HCT116 (cell line): Measurements from ENCODE around the gene FSIP1. TPM values are rescaled to one million over a fixed set of nuclear protein-coding genes. Genes with fewer than 3 reads are reported as not detected.

Experiments
- ATAC-seq: fragments of 200-7000 bp; cut with Tn5 transposase; 2 replicates; pipeline ENCODE4 v1.9.1; 2020; ENCODE audit warnings: mild to moderate bottlenecking, moderate library complexity
- BruUV-seq: library from RNA; stranded (reverse); fragments of 400-500 nt; replicated peaks from 2 replicates; lab custom pipeline; 2021; lab: Mats Ljungman, UMichigan
- CTCF ChIA-PET: fragments of 300-600 bp; sonication (Branson Sonifier 250); formaldehyde crosslinking; loops from one replicate; lab custom pipeline; 2021; ENCODE audit warnings: antibody characterized with exemption; lab: Charles Lee
- POLR2A ChIA-PET: fragments of 300-600, 350-600 bp; sonication (Branson Sonifier 250); formaldehyde crosslinking; loops from one replicate; lab custom pipeline; 2021; ENCODE audit warnings: antibody characterized with exemption; lab: Charles Lee
- RAD21 ChIA-PET, 2 experiments: fragments of 300-600 bp; sonication (Branson Sonifier 250); formaldehyde crosslinking; loops; one replicate each; lab custom pipeline; 2023; ENCODE audit warnings: low total read pairs in 2 of 2; ENCODE audit not compliant: uncharacterized antibody in 2 of 2, unreplicated experiment in 2 of 2, low non-redundant PET in 1 of 2; lab: Charles Lee
- DNase-seq: peaks from one replicate; pipeline ENCODE4 v3.0.0-alpha.2; 2010; ENCODE audit warnings: low read depth, low spot score
- H2AFZ ChIP-seq: fragments of 200-600 bp; shearing (Covaris generic), sonication (generic); 2 replicates; pipeline ENCODE4 v1.6.1; 2017; ENCODE audit warnings: low read depth, mixed run types, mixed read lengths, antibody characterized with exemption, low read length; ENCODE audit not compliant: poor library complexity, severe bottlenecking
- H3K27ac ChIP-seq: 2 replicates; pipeline ENCODE4 v1.5.1; 2012; ENCODE audit warnings: low read depth, low read length
- H3K27me3 ChIP-seq: fragments of 200-600 bp; sonication (generic); 2 replicates; pipeline ENCODE4 v1.6.1; 2016; ENCODE audit warnings: mixed run types, low read length, mixed read lengths; ENCODE audit not compliant: insufficient read depth
- H3K36me3 ChIP-seq, 2 experiments: fragments of 200-500 bp in 1 of 2; fragments of 200-600 bp in 1 of 2; sonication (Bioruptor generic) in 1 of 2; sonication (generic) in 1 of 2; 2 replicates each; pipeline versions ENCODE4 v1.5.1 to v1.6.1; 2014 to 2016; ENCODE audit warnings: low read length in 2 of 2, inconsistent platforms in 1 of 2, mixed read lengths in 1 of 2, mixed run types in 1 of 2; ENCODE audit not compliant: insufficient read depth in 2 of 2, control insufficient read depth in 1 of 2
- H3K4me1 ChIP-seq, 2 experiments: fragments of 200-600 bp in 1 of 2; sonication (generic) in 1 of 2; 2 replicates each; pipeline versions ENCODE4 v1.5.1 to v1.6.1; 2012 to 2017; ENCODE audit warnings: low read length in 2 of 2, inconsistent platforms in 1 of 2, mild to moderate bottlenecking in 1 of 2, mixed read lengths in 1 of 2, mixed run types in 1 of 2, moderate library complexity in 1 of 2; ENCODE audit not compliant: insufficient read depth in 2 of 2, control insufficient read depth in 1 of 2
- H3K4me2 ChIP-seq: fragments of 200-600 bp; sonication (generic); 2 replicates; pipeline ENCODE4 v1.6.1; 2017; ENCODE audit warnings: mixed run types, low read length, mixed read lengths
- H3K4me3 ChIP-seq, 2 experiments: fragments of 200-600 bp in 1 of 2; sonication (generic) in 1 of 2; replicated peaks in 1 of 2; 2 replicates each; pipeline ENCODE4 v1.5.1; 2011 to 2016; ENCODE audit warnings: low read length in 2 of 2, control low read depth in 1 of 2, low read depth in 1 of 2, mild to moderate bottlenecking in 1 of 2, mixed read lengths in 1 of 2, mixed run types in 1 of 2
- H3K79me2 ChIP-seq: fragments of 200-600 bp; sonication (generic); 2 replicates; pipeline ENCODE4 v1.6.1; 2017; ENCODE audit warnings: mild to moderate bottlenecking, mixed run types, low read length, moderate library complexity, mixed read lengths; ENCODE audit not compliant: insufficient read depth
- H3K9ac ChIP-seq: fragments of 200-600 bp; sonication (generic); 2 replicates; pipeline ENCODE4 v1.6.1; 2016; ENCODE audit warnings: low read length, mixed read lengths
- H3K9me2 ChIP-seq: fragments of 200-600 bp; sonication (generic), shearing (Covaris generic); 2 replicates; pipeline ENCODE4 v1.6.1; 2017; ENCODE audit warnings: mixed run types, mild to moderate bottlenecking, moderate library complexity; ENCODE audit not compliant: insufficient read depth
- H3K9me3 ChIP-seq, 2 experiments: fragments of 200-500 bp in 1 of 2; fragments of 200-600 bp in 1 of 2; sonication (Bioruptor generic) in 1 of 2; sonication (generic) in 1 of 2; 2 replicates each; pipeline ENCODE4 v1.6.1; 2014 to 2017; ENCODE audit warnings: low read length in 2 of 2, mixed read lengths in 2 of 2, inconsistent platforms in 1 of 2, low read depth in 1 of 2, mild to moderate bottlenecking in 1 of 2, mixed run types in 1 of 2, moderate library complexity in 1 of 2; ENCODE audit not compliant: control insufficient read depth in 1 of 2, insufficient read depth in 1 of 2
- H4K20me1 ChIP-seq: fragments of 200-600 bp; sonication (generic), shearing (Covaris generic); 2 replicates; pipeline ENCODE4 v1.6.1; 2017; ENCODE audit warnings: mixed run types, mild to moderate bottlenecking, moderate library complexity; ENCODE audit not compliant: insufficient read depth
- EGR1 ChIP-seq: IDR thresholded peaks from 2 replicates; pipeline ENCODE4 v1.6.1; 2012; ENCODE audit warnings: low read depth
- EZH2 ChIP-seq: fragments of 200-600 bp; sonication (generic); IDR thresholded peaks from 2 replicates; pipeline ENCODE4 v1.6.1; 2017; ENCODE audit warnings: antibody characterized with exemption, mixed run types
- EZH2phosphoT487 ChIP-seq: fragments of 200-600 bp; IDR thresholded peaks from 2 replicates; pipeline ENCODE4 v1.6.1; 2018; ENCODE audit warnings: antibody characterized with exemption, borderline replicate concordance
- JUND ChIP-seq: IDR thresholded peaks from 2 replicates; pipeline ENCODE4 v1.6.1; 2012
- POLR2A ChIP-seq: IDR thresholded peaks from 2 replicates; pipeline ENCODE4 v1.7.0; 2011; ENCODE audit warnings: borderline replicate concordance; ENCODE audit not compliant: insufficient read depth, insufficient read length; ENCODE audit errors: extremely low read depth
- RAD21 ChIP-seq: IDR thresholded peaks from 2 replicates; pipeline ENCODE4 v1.6.1; 2012; ENCODE audit warnings: low read depth, mild to moderate bottlenecking
- SRF ChIP-seq: IDR thresholded peaks from 2 replicates; pipeline ENCODE4 v1.6.1; 2012; ENCODE audit warnings: low read depth
- YY1 ChIP-seq: IDR thresholded peaks from 2 replicates; pipeline ENCODE4 v1.6.1; 2011; ENCODE audit warnings: low read length, low read depth, moderate library complexity, mild to moderate bottlenecking; ENCODE audit not compliant: insufficient replicate concordance; ENCODE audit errors: extremely low read depth
- intact Hi-C: fragments of 100-400 bp; cut with micrococcal nuclease; formaldehyde crosslinking; loops from 2 replicates; pipeline ENCODE4 v1.10.0; 2022
- total RNA-seq: library from RNA; stranded (reverse); gene quantifications from one replicate; pipeline ENCODE4 v1.2.1, GENCODE V29; 2021; ENCODE audit not compliant: unreplicated experiment
- TF ChIP-seq, protein P1 (sequence below), 3 experiments: fragments of 200-600 bp in 1 of 3; sonication (generic) in 1 of 3; IDR thresholded peaks in 2 of 3; conservative IDR thresholded peaks in 1 of 3; 2 replicates each; pipeline ENCODE4 v1.5.1; 2012 to 2017; ENCODE audit warnings: low read depth in 2 of 3, low read length in 2 of 3, antibody characterized with exemption in 1 of 3, borderline replicate concordance in 1 of 3, control low read depth in 1 of 3, mild to moderate bottlenecking in 1 of 3, mixed read lengths in 1 of 3, mixed run types in 1 of 3, moderate library complexity in 1 of 3; ENCODE audit not compliant: insufficient read depth in 1 of 3
- TF ChIP-seq, protein P2 (sequence below): IDR thresholded peaks from 2 replicates; pipeline ENCODE4 v1.6.1; 2012

The FSIP1 gene
- total RNA-seq, 1 experiment from 2014 or later, result 0.42 TPM

- H3K4me3 ChIP-seq, result no peak overlapping the region
- H3K36me3 ChIP-seq, result peaks cover 7 to 41% of the 10 kb centered on the region in 2 experiments; a peak in 3 of 4 replicates
- H3K27me3 ChIP-seq, result no peaks in the 10 kb centered on the region
- no peak overlapping the region for H3K4me2 ChIP-seq
- no peaks in the 10 kb centered on the region for H3K9me2 ChIP-seq
- H2AFZ ChIP-seq, result no peak overlapping the region
- TF ChIP-seq, protein P1, sequence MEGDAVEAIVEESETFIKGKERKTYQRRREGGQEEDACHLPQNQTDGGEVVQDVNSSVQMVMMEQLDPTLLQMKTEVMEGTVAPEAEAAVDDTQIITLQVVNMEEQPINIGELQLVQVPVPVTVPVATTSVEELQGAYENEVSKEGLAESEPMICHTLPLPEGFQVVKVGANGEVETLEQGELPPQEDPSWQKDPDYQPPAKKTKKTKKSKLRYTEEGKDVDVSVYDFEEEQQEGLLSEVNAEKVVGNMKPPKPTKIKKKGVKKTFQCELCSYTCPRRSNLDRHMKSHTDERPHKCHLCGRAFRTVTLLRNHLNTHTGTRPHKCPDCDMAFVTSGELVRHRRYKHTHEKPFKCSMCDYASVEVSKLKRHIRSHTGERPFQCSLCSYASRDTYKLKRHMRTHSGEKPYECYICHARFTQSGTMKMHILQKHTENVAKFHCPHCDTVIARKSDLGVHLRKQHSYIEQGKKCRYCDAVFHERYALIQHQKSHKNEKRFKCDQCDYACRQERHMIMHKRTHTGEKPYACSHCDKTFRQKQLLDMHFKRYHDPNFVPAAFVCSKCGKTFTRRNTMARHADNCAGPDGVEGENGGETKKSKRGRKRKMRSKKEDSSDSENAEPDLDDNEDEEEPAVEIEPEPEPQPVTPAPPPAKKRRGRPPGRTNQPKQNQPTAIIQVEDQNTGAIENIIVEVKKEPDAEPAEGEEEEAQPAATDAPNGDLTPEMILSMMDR (IDR thresholded peaks at IDR 0.05 in 2 of 3, conservative IDR thresholded peaks at IDR 0.05 in 1 of 3; ENCODE audit: borderline replicate concordance in 1 of 3, insufficient read depth in 1 of 3, low read depth in 2 of 3, low read length in 2 of 3), result no peak
- TF ChIP-seq EZH2, result no peak
- no peak for TF ChIP-seq JUND
- TF ChIP-seq EGR1, result no peak
- no peak for TF ChIP-seq RAD21
- TF ChIP-seq, protein P2, sequence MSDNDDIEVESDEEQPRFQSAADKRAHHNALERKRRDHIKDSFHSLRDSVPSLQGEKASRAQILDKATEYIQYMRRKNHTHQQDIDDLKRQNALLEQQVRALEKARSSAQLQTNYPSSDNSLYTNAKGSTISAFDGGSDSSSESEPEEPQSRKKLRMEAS, result no peak
- TF ChIP-seq EZH2phosphoT487, result no peak
- TF ChIP-seq YY1, result no peak
- no peak for TF ChIP-seq SRF
- no peak for TF ChIP-seq POLR2A
- H3K4me1 ChIP-seq, result no peaks in the 10 kb centered on the region
- no TSS peak for BruUV-seq
- ATAC-seq, result no peak
- intact Hi-C loops, result no loop called here
- no peaks in the 10 kb centered on the region for H3K9me3 ChIP-seq
- POLR2A ChIA-PET, result no interaction called here
- no peak overlapping the region for H3K27ac ChIP-seq
- no peaks in the 10 kb centered on the region for H4K20me1 ChIP-seq
- CTCF ChIA-PET, result no interaction called here
- RAD21 ChIA-PET, result no interaction called here
- no peaks in the 10 kb centered on the region for H3K79me2 ChIP-seq
- no peak for DNase-seq
- H3K9ac ChIP-seq, result no peak overlapping the region
These were observed 194.7 kb downstream of the FSIP1 start for GRCh38 chr15:39587731-39588530.
